ENCODE measurements around the gene ITGAE.
A peak's percentile ranks its signal among the peaks of the same experiment; 100 is the strongest.
"Not testable (repeated sequence)": the region's sequence is repeated elsewhere in the genome, so short reads cannot be mapped to it uniquely, and the experiment has no call there.

Gene ITGAE

GRCh38 chr17:3800362-3801271, at the start of gene ITGAE:
Gene ITGAE, minus strand, starts transcription at chr17:3801188. Its CDS starts 44 bp downstream, at chr17:3801144.
- no peak for DNase-seq (ENCODE audit: low read depth, low spot score)

DNA sequence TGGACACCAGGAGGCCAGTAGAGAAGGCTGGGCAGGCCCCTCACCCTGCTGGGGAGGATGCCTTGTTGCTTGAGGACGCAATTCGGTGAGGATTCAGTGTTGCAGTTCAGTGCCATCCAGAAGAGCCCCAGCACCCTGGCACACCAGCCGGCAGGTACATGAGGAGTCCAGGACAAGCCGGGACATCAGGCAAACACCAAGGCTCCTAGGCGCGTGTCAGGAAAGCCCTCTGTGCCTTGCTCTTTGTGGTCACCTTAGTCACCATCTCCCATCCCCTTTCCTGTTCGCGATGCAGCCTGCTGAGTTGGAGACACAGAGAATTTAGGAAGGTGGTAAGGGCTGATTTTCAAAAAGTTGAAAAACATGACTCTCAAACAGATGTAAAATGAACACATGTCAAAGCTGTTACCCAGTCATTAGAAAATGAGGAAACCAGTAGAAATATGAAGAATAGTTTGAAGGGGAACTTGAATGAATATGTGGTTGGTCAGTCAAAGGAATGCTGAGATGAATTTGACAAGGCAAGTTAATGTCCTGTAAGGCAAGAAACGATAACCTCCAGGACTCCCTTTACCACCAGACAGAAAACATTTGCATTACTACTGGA, 47.3 kb upstream of the ITGAE start:
- DNase-seq (ENCODE audit: low read depth, low spot score): no peak

DNA sequence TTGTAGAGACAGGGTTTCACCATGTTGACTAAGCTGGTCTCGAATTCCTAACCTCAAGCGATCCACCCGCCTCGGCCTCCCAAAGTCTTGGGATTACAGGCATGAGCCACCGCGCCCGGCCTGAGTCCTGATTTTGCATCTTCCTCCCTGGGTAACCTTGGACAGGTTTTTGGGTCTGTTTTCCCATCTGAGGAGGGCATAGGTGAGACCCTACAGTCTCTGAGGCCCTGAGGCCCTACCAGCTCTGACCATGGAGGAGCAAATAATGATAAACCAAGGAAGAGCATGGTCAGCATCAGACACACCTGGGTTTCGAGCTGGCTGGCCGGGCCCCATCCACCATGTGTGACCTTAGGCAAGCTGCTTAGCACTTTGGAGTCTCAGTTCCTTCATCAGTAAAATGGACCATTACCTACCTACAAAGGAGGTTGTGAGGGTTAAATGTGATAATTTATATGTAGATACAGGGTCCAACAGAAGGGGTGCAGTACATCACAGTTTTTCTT, 46.2 kb upstream of the ITGAE start:
- no peak for DNase-seq (ENCODE audit: low read depth, low spot score)

DNA sequence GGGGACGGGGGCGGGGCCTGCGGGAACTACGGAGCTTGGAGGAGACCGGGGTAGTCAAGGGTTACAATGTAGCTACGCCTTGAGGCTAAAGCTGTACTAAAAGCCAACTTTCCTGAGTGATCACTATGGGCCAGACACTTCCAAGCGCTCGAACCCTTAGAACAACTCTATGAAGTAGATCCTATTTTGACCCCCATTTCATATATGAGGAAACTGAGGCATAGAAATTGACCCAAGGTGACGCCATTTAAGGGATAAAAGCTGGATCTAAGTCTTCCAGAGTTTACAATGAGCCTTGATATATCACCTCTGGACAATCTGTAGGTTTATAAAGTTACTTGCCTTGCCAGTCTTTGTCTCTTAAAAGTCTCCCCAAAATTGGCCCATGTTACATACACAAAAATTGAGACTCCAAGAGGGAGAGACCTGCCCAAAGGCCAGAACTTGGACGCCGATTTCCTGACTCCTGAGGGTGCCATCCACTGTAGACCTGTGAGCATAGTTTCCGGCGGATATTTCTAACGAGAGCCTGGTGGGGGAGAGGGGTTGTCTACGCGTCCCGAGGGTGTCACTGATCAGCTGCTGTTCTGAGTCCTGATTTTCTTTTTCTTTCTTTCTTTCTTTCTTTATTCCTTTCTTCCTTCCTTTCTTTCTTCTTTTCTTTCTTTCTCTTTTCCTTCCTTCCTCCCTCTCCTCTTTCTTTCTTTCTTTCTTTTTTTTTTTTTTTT, 45.6 kb upstream of the ITGAE start:
- no peak for DNase-seq (ENCODE audit: low read depth, low spot score)

- peak; percentile 99 for DNase-seq (ENCODE audit: low read depth, low spot score)
These were observed 44.8 kb upstream of the ITGAE start, which contains the start of gene NCBP3 for GRCh38 chr17:3845621-3846436. Gene NCBP3, minus strand, starts transcription at chr17:3846246. Its CDS starts 23 bp downstream, at chr17:3846223.

GRCh38 chr17:3845291-3845620, 44.3 kb upstream of the ITGAE start:
- peak; percentile 48 for DNase-seq (ENCODE audit: low read depth, low spot score)

- DNase-seq (ENCODE audit: low read depth, low spot score): not testable (repeated sequence)
These were observed 43.6 kb upstream of the ITGAE start for GRCh38 chr17:3844556-3844955.

- peak; percentile 49 for DNase-seq (ENCODE audit: low read depth, low spot score)
These were observed 43.0 kb upstream of the ITGAE start for GRCh38 chr17:3843935-3844516.

GRCh38 chr17:3838206-3838605, 37.2 kb upstream of the ITGAE start:
- DNase-seq (ENCODE audit: low read depth, low spot score): no peak

DNA sequence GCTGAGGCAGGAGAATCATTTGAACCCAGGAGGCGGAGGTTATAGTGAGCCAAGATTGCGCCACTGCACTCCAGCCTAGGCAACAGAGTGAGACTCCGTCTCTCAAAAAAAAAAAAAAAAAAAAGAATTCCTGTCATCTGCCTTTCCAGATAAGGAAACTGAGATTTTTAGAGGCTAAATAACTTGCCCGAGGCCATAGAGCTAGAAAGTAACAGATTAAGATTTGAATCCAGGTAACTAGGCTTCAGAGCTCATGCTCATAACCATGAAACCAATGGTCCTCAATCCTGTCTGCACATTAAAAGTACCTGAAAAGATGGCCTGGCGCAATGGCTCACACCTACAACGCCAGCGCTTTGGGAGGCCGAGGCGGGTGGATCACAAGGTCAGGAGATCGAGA, 35.6 kb upstream of the ITGAE start:
- DNase-seq (ENCODE audit: low read depth, low spot score): no peak

DNA sequence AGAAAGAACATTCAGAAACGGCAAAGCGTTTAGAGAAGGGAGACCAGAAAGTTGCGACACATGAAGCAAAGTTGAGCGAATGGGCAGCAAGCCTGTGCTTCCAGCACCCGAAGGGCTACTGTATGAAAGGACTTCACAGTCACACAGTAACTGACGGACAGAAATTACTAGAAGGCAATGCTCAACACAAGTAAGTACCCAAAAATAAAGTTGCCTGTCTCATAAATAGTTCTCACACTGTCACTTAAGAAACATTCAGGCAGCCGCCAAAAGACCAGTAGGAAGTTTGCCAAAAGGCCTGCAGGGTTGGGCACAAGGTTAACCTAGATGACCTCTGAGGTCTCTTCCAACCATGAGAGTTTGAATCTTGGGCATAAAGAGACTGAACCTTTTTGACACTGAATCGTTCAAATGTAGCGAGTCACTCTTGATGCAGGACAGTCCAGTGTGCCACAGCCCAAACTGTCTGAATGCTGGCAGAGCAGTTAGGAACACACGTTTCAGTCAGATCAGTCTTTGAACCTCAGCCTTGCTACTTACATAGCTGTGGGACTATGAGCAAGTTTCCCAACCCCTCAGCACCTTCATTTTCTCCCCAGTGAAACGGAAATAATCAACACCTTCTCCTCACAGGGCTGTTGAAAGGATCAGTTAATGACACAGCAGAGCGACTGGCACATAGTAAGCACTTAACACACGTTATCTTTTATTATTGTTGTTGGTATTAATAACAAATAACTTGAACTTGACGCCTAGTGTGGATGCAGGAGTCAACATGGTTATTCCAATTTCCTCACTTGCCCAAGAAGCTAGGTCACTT, 34.6 kb upstream of the ITGAE start:
- DNase-seq (ENCODE audit: low read depth, low spot score): no peak

GRCh38 chr17:3834811-3835210, 33.8 kb upstream of the ITGAE start:
- DNase-seq (ENCODE audit: low read depth, low spot score): no peak

DNA sequence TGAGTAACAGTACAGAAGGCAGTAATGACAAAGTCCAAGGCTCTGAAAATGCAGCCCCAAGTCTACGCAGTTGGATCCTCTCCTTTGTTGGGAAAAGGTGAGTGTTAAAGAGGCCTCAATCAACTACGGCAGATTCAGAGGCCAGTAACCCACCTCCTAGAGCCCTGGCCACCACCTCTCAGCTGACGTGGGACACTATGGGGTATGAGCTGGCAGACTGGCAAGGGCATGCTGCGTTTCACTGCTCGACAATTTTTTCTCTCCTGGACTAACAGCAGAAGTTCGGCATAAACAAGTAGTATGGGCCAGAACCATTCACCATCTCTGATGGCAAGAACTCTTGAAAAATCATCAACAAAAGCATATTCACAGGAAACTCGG, 27.9 kb upstream of the ITGAE start:
- DNase-seq (ENCODE audit: low read depth, low spot score): no peak

DNA sequence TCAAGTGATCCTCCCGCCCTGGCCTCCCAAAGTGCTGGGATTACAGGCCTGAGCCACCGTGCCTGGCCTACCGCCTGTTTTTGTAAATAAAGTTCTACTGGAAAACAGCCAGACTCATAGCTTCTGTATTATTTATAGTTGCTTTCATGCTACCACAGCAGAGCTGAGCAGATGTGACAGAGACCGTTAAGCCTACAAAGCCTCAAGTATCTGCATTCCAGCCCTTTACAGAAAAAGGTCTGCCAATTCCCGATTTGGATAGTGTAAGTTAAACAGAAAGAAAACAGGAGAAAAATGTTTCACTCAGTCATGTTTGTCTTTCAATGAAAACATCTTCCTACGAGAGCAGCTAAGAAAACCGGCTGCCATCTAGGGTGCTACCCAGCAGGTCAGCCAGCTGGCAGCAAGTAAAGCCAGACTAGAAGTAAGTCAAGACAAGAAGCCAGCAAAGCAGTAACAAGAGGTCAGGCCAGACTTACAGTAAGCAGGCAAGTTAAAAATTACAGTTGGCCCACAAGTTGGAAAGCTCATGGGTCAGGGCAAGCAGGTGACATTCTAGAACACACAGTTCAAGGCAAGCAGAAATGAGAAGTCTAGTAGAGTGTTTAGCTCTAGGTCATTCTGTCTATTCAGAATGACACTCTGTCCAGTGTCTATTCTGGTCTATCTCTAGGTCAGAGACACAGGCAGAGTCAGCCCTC, 27.3 kb upstream of the ITGAE start:
- DNase-seq (ENCODE audit: low read depth, low spot score): peak; percentile 36

DNA sequence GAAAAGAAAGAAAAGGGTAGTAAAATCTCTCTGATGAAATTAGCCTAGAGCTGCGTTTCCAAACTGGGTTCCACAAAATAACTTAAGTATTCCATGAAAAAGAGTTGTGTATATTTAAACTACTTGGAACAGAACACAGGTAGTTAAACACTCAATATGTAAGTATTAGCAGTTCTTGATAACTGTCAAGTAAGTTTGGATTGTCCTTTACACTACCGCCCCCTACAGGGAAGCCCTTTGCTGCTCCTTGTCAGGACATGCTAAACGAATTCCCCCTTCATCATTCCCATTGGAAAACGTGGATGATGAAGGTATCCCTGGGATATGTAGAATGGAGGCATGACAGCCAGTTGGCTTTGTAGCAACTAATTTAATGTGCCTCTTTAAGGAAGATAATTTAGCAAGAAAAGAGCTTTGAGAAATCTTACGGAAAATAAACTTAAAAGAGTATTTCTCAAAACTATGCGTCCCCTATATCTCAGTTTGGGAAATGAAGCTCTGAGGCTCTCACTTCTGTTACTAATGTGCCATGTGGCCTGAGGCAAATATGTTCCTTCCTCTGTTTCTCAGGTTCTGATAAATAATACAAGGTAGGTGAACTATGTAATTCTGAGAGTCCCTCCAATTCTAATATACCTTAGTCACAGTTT, 26.3 kb upstream of the ITGAE start:
- DNase-seq (ENCODE audit: low read depth, low spot score): peak; percentile 76

- DNase-seq (ENCODE audit: low read depth, low spot score): no peak
These were observed 25.2 kb upstream of the ITGAE start for GRCh38 chr17:3826191-3826590.

- DNase-seq (ENCODE audit: low read depth, low spot score): no peak
These were observed 20.1 kb upstream of the ITGAE start for GRCh38 chr17:3821101-3821500.

DNA sequence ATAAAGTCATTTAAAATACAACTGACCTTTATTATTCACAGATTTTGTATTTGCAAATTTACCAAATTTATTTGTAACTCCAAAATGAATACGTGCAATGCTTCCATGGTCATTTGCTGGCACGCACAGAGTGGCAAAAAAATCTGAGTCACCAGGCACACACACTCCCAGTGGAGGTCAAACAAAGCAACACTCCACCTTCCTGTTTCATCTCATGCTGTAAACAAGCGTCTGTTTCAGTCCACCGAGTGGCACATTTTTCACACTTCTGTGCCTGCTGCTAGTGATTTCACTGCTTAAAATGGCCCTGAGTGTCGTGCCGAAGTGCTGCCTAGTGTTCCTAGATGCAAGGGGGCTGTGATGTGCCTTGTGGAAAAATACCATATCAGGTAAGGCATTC, 17.8 kb upstream of the ITGAE start:
- peak; percentile 65 for DNase-seq (ENCODE audit: low read depth, low spot score)
